HepG2 (cell line): ENCODE measurements around the gene E2F8. TPM values are rescaled to one million over a fixed set of nuclear protein-coding genes. Genes with fewer than 3 reads are reported as not detected.

Experiments used
- ATAC-seq: fragments of 200-7000 bp; cut with Tn5 transposase; 3 replicates; pipeline ENCODE4 v1.9.1; 2020; ENCODE audit warnings: mild to moderate bottlenecking, moderate library complexity
- BruUV-seq: library from RNA; stranded (reverse); fragments of 400-500 nt; replicated peaks from 2 replicates; lab custom pipeline; 2021; lab: Mats Ljungman, UMichigan
- CTCF ChIA-PET: fragments of 300-600 bp; formaldehyde crosslinking; extraction: SDS; loops from one replicate; lab custom pipeline; 2021; ENCODE audit warnings: low total read pairs, inconsistent platforms, low intra/inter-chr PET ratio; lab: Yijun Ruan, JAX
- POLR2A ChIA-PET: fragments of 350-600 bp; sonication (Branson Sonifier 250); formaldehyde crosslinking; loops from one replicate; lab custom pipeline; 2020; ENCODE audit warnings: antibody characterized with exemption, inconsistent platforms; lab: Yijun Ruan, JAX
- DNase-seq: peaks from one replicate; pipeline ENCODE4 v3.0.0-alpha.2; 2015; ENCODE audit warnings: low spot score
- FAIRE-seq: peaks from 3 replicates; lab custom pipeline; 2011; peaks lifted over from hg19 to GRCh38; lab: Jason Lieb, UNC
- H2AFZ ChIP-seq: one replicate; pipeline ENCODE4 v1.6.1; 2011; ENCODE audit warnings: low read length, inconsistent platforms
- H3K27ac ChIP-seq: fragments of 300-600 bp; 3 replicates; pipeline ENCODE4 v1.8.0; 2011; ENCODE audit warnings: mixed run types, mild to moderate bottlenecking, mixed read lengths, low read length, inconsistent platforms; ENCODE audit not compliant: insufficient read depth; ENCODE audit errors: extremely low read length
- H3K27me3 ChIP-seq, 2 experiments: fragments of 200-600 bp in 1 of 2; 2 replicates in 1 of 2; 3 replicates in 1 of 2; pipeline versions ENCODE4 v1.6.0 to v1.8.0; 2011; ENCODE audit warnings: low read length in 2 of 2, mild to moderate bottlenecking in 2 of 2, moderate library complexity in 2 of 2, inconsistent platforms in 1 of 2; ENCODE audit not compliant: insufficient read depth in 2 of 2, control insufficient read depth in 1 of 2
- H3K36me3 ChIP-seq, 2 experiments: fragments of 200-600 bp in 1 of 2; replicated peaks in 1 of 2; 2 replicates in 1 of 2; 3 replicates in 1 of 2; pipeline versions ENCODE4 v1.5.1 to v1.8.0; 2011; ENCODE audit warnings: low read length in 2 of 2, inconsistent platforms in 1 of 2; ENCODE audit not compliant: insufficient read depth in 2 of 2, control insufficient read depth in 1 of 2
- H3K4me1 ChIP-seq: 2 replicates; pipeline ENCODE4 v1.5.1; 2012; ENCODE audit warnings: low read length, inconsistent platforms; ENCODE audit not compliant: insufficient read depth
- H3K4me2 ChIP-seq: 2 replicates; pipeline ENCODE4 v1.6.0; 2011; ENCODE audit warnings: low read depth, low read length, inconsistent platforms
- H3K4me3 ChIP-seq, 3 experiments: fragments of 200-600 bp in 1 of 3; sonication (generic), shearing (Covaris generic) in 1 of 3; replicated peaks in 1 of 3; 2 replicates each; pipeline ENCODE4 v1.5.1; 2011 to 2016; ENCODE audit warnings: low read length in 3 of 3, inconsistent platforms in 2 of 3, low read depth in 2 of 3, mild to moderate bottlenecking in 2 of 3, control low read depth in 1 of 3, mixed read lengths in 1 of 3; ENCODE audit not compliant: insufficient read depth in 1 of 3
- H3K79me2 ChIP-seq: one replicate; pipeline ENCODE4 v1.6.1; 2011; ENCODE audit warnings: low read length, inconsistent platforms; ENCODE audit not compliant: insufficient read depth
- H3K9ac ChIP-seq: 2 replicates; pipeline ENCODE4 v1.6.0; 2011; ENCODE audit warnings: mild to moderate bottlenecking, low read depth, low read length, inconsistent platforms; ENCODE audit not compliant: insufficient read depth
- H3K9me3 ChIP-seq: 2 replicates; pipeline ENCODE4 v1.5.1; 2012; ENCODE audit warnings: mild to moderate bottlenecking, low read length
- H4K20me1 ChIP-seq: 2 replicates; pipeline ENCODE4 v1.6.0; 2011; ENCODE audit warnings: inconsistent platforms, mild to moderate bottlenecking, low read length, moderate library complexity; ENCODE audit not compliant: insufficient read depth
- AKAP8 ChIP-seq: sonication (generic); formaldehyde crosslinking; IDR thresholded peaks from 2 replicates; pipeline ENCODE4 v1.5.1; 2020; ENCODE audit warnings: mild to moderate bottlenecking, missing genetic modification reagents
- CCAR2 ChIP-seq: fragments of 200-400 bp; formaldehyde crosslinking; optimal IDR thresholded peaks from 2 replicates; pipeline ENCODE3; 2018; ENCODE audit warnings: low read depth, mild to moderate bottlenecking, low read length, moderate library complexity
- FLYWCH1 ChIP-seq: sonication (generic); formaldehyde crosslinking; IDR thresholded peaks from 2 replicates; pipeline ENCODE4 v1.8.1; 2023; ENCODE audit warnings: mild to moderate bottlenecking, missing genetic modification reagents
- FOXJ3 ChIP-seq: sonication (generic); formaldehyde crosslinking; IDR thresholded peaks from 2 replicates; pipeline ENCODE4 v1.4.0; 2020; ENCODE audit warnings: missing genetic modification reagents, mild to moderate bottlenecking, borderline replicate concordance
- KDM5A ChIP-seq: fragments of 200-600 bp; sonication (generic); IDR thresholded peaks from 2 replicates; pipeline ENCODE4 v1.7.0; 2018; ENCODE audit warnings: antibody characterized with exemption, mild to moderate bottlenecking, low read length, borderline replicate concordance
- NFKBIZ ChIP-seq: IDR thresholded peaks from 2 replicates; pipeline ENCODE4 v1.6.1; 2018; ENCODE audit warnings: missing genetic modification reagents, missing compliant biosample characterization
- PTBP1 ChIP-seq: fragments of 200-400 bp; formaldehyde crosslinking; IDR thresholded peaks from 2 replicates; pipeline ENCODE4 v1.6.1; 2018; ENCODE audit warnings: low read length, low read depth; ENCODE audit not compliant: poor library complexity, severe bottlenecking
- RXRB ChIP-seq: IDR thresholded peaks from 2 replicates; pipeline ENCODE4 v1.6.1; 2016; ENCODE audit warnings: borderline replicate concordance, missing genetic modification reagents, missing compliant biosample characterization
- SOX13 ChIP-seq, 3 experiments: fragments of 450-650 bp in 1 of 3; sonication (generic) in 1 of 3; formaldehyde crosslinking in 1 of 3; IDR thresholded peaks in 2 of 3; conservative IDR thresholded peaks in 1 of 3; 2 replicates each; pipeline versions ENCODE4 v1.5.0 to v1.6.1; 2016 to 2020; ENCODE audit warnings: antibody characterized with exemption in 1 of 3, mild to moderate bottlenecking in 1 of 3, missing compliant biosample characterization in 1 of 3, missing genetic modification reagents in 1 of 3, moderate library complexity in 1 of 3
- ZMYM4 ChIP-seq: sonication (generic); formaldehyde crosslinking; IDR thresholded peaks from 2 replicates; pipeline ENCODE4 v1.8.1; 2023; ENCODE audit warnings: mild to moderate bottlenecking, missing genetic modification reagents
- ZNF468 ChIP-seq: sonication (generic); formaldehyde crosslinking; IDR thresholded peaks from 2 replicates; pipeline ENCODE4 v1.8.0; 2022; ENCODE audit warnings: mild to moderate bottlenecking, moderate library complexity, missing genetic modification reagents
- ZNF660 ChIP-seq: sonication (generic); formaldehyde crosslinking; IDR thresholded peaks from 2 replicates; pipeline ENCODE4 v1.5.1; 2020; ENCODE audit warnings: mild to moderate bottlenecking, low read depth, missing genetic modification reagents, borderline replicate concordance
- ZNF749 ChIP-seq: sonication (generic); formaldehyde crosslinking; IDR thresholded peaks from 2 replicates; pipeline ENCODE4 v1.8.0; 2022; ENCODE audit warnings: mild to moderate bottlenecking, missing genetic modification reagents, moderate library complexity, borderline replicate concordance
- ZNF790 ChIP-seq: sonication (generic); formaldehyde crosslinking; IDR thresholded peaks from 2 replicates; pipeline ENCODE4 v1.8.0; 2022; ENCODE audit warnings: missing genetic modification reagents, mild to moderate bottlenecking, borderline replicate concordance
- WGBS: methylation state at CpG from one replicate; pipeline ENCODE4 v1.1.6; 2017; ENCODE audit warnings: low lambda C conversion rate; 5-methylcytosine and 5-hydroxymethylcytosine counted together
- in situ Hi-C: cut with HindIII; loops from 2 replicates; pipeline ENCODE4 v1.10.0; 2017; ENCODE audit warnings: low pct_unique_long_range_greater_than_20kb; ENCODE audit not compliant: extremely low pct_ligation_motif_present
- intact Hi-C: fragments of 100-400 bp; cut with micrococcal nuclease; formaldehyde crosslinking; loops from one replicate; pipeline ENCODE4 v1.10.0; 2022; ENCODE audit not compliant: unreplicated experiment
- polyA plus RNA-seq, 8 experiments: library from polyadenylated mRNA; depleted of rRNA in 3 of 8; stranded (reverse) in 7 of 8; unstranded in 1 of 8; fragments of >200 nt; fragmentation: Illumina TruSeq in 4 of 8; extraction: Trizol in 4 of 8; gene quantifications; 2 replicates each; pipeline versions ENCODE4 v1.2.1 to v1.2.3, GENCODE V29; 2011 to 2016; ENCODE audit warnings: low read depth in 4 of 8, missing spikeins in 1 of 8, mixed read lengths in 1 of 8; ENCODE audit not compliant: insufficient read depth in 1 of 8
- total RNA-seq, 5 experiments: library from RNA; depleted of rRNA; stranded (reverse); fragments of >200 nt; fragmentation: Illumina TruSeq; extraction: Trizol; gene quantifications; 2 replicates each; pipeline ENCODE4 v1.2.3, GENCODE V29; 2016; ENCODE audit warnings: low read depth in 1 of 5
- TF ChIP-seq, protein P1 (sequence below): IDR thresholded peaks from 2 replicates; pipeline ENCODE4 v1.6.1; 2012; ENCODE audit warnings: low read depth, low read length, improper control_type of control experiment
- TF ChIP-seq, protein P2 (sequence below): sonication (generic); formaldehyde crosslinking; IDR thresholded peaks from 2 replicates; pipeline ENCODE4 v1.5.0; 2020; ENCODE audit warnings: missing genetic modification reagents, mild to moderate bottlenecking, borderline replicate concordance
- TF ChIP-seq, protein P3 (sequence below): sonication (generic); formaldehyde crosslinking; IDR thresholded peaks from 2 replicates; pipeline ENCODE4 v1.9.0; 2021; ENCODE audit warnings: missing genetic modification reagents, borderline replicate concordance
- TF ChIP-seq, protein P4 (sequence below): sonication (generic); formaldehyde crosslinking; IDR thresholded peaks from 2 replicates; pipeline ENCODE4 v1.8.1; 2023; ENCODE audit warnings: mild to moderate bottlenecking, inconsistent platforms, moderate library complexity, missing genetic modification reagents, borderline replicate concordance

E2F8 gene
- total and polyA plus RNA-seq, 2 of the 13 experiments (the other 11 are each of a cell fraction or from before 2014, with no cell fraction given), result 3.3 to 8.9 TPM

DNA sequence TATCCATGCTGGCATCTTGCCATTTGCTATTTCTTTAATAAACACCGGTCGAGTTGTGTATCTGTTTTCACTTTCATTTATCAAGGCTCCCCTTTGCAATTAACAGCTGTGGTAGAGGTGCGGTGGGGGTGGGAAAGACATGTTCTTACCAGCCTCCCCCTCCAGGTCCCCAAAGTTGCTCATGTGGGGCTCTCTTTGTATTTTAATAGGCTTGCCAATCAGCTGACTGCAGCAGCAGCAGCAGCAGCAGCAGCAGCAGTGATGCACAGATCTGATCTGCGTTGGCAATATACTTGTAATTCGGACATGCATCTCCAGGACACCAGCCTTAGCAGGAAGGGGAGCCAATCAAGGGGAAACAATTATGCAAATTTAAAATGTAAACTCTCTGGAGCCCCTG lies 40.3 kb upstream of the E2F8 start:
- no peaks in the 10 kb centered on the region; a peak in 2 of 5 replicates for H3K27me3 ChIP-seq
- no peaks in the 10 kb centered on the region for H3K4me1 ChIP-seq
- H3K9ac ChIP-seq, result no peak overlapping the region
- POLR2A ChIA-PET, result interaction anchor here (0.6 kb wide), 1 partner anchor 164 kb away, joined by 4 read pairs; the partner anchor contains the start of gene ZDHHC13
- in situ Hi-C loops (no loop called here), intact Hi-C loops (no loop called here)
- CTCF ChIA-PET, result no interaction called here
- no peaks in the 10 kb centered on the region for H3K36me3 ChIP-seq
- FAIRE-seq, result no peak
- BruUV-seq, result no TSS peak
- H4K20me1 ChIP-seq, result no peaks in the 10 kb centered on the region
- H3K4me2 ChIP-seq, result no peak overlapping the region
- H3K9me3 ChIP-seq, result no peaks in the 10 kb centered on the region
- DNase-seq, result no peak
- H3K79me2 ChIP-seq, result no peaks in the 10 kb centered on the region
- no peak overlapping the region for H3K4me3 ChIP-seq
- no peak overlapping the region for H3K27ac ChIP-seq
- 20% methylated on average over 5 of the region's 5 CpGs for WGBS
- H2AFZ ChIP-seq, result no peak overlapping the region
- no peak for ATAC-seq
- TF ChIP-seq AKAP8 (CRISPR knock-in tag) (no peak), ZMYM4 (CRISPR knock-in tag) (no peak), RXRB (no peak), KDM5A (no peak), PTBP1 (no peak), FOXJ3 (CRISPR knock-in tag) (no peak), ZNF790 (CRISPR knock-in tag) (no peak), ZNF660 (no peak), CCAR2 (no peak), ZNF468 (no peak), FLYWCH1 (CRISPR knock-in tag) (no peak), ZNF749 (CRISPR knock-in tag) (no peak), NFKBIZ (CRISPR knock-in tag) (no peak), SOX13 (IDR thresholded peaks at IDR 0.05) (no peak), SOX13 (CRISPR knock-in tag; conservative IDR thresholded peaks at IDR 0.05 in 1 of 2, IDR thresholded peaks at IDR 0.05 in 1 of 2) (no peak)
- TF ChIP-seq, protein P1, sequence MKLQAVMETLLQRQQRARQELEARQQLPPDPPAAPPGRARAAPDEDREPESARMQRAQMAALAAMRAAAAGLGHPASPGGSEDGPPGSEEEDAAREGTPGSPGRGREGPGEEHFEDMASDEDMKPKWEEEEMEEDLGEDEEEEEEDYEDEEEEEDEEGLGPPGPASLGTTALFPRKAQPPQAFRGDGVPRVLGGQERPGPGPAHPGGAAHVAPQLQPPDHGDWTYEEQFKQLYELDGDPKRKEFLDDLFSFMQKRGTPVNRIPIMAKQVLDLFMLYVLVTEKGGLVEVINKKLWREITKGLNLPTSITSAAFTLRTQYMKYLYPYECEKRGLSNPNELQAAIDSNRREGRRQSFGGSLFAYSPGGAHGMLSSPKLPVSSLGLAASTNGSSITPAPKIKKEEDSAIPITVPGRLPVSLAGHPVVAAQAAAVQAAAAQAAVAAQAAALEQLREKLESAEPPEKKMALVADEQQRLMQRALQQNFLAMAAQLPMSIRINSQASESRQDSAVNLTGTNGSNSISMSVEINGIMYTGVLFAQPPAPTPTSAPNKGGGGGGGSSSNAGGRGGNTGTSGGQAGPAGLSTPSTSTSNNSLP, result no peak
- TF ChIP-seq, protein P2, sequence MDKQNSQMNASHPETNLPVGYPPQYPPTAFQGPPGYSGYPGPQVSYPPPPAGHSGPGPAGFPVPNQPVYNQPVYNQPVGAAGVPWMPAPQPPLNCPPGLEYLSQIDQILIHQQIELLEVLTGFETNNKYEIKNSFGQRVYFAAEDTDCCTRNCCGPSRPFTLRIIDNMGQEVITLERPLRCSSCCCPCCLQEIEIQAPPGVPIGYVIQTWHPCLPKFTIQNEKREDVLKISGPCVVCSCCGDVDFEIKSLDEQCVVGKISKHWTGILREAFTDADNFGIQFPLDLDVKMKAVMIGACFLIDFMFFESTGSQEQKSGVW (CRISPR knock-in tag), result no peak
- TF ChIP-seq, protein P3, sequence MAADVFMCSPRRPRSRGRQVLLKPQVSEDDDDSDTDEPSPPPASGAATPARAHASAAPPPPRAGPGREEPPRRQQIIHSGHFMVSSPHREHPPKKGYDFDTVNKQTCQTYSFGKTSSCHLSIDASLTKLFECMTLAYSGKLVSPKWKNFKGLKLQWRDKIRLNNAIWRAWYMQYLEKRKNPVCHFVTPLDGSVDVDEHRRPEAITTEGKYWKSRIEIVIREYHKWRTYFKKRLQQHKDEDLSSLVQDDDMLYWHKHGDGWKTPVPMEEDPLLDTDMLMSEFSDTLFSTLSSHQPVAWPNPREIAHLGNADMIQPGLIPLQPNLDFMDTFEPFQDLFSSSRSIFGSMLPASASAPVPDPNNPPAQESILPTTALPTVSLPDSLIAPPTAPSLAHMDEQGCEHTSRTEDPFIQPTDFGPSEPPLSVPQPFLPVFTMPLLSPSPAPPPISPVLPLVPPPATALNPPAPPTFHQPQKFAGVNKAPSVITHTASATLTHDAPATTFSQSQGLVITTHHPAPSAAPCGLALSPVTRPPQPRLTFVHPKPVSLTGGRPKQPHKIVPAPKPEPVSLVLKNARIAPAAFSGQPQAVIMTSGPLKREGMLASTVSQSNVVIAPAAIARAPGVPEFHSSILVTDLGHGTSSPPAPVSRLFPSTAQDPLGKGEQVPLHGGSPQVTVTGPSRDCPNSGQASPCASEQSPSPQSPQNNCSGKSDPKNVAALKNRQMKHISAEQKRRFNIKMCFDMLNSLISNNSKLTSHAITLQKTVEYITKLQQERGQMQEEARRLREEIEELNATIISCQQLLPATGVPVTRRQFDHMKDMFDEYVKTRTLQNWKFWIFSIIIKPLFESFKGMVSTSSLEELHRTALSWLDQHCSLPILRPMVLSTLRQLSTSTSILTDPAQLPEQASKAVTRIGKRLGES (CRISPR knock-in tag), result no peak
- TF ChIP-seq, protein P4, sequence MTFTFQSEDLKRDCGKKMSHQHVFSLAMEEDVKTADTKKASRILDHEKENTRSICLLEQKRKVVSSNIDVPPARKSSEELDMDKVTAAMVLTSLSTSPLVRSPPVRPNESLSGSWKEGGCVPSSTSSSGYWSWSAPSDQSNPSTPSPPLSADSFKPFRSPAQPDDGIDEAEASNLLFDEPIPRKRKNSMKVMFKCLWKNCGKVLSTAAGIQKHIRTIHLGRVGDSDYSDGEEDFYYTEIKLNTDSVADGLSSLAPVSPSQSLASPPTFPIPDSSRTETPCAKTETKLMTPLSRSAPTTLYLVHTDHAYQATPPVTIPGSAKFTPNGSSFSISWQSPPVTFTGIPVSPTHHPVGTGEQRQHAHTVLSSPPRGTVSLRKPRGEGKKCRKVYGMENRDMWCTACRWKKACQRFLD (CRISPR knock-in tag), result no peak
